HG03575 (cell line): ENCODE data around the gene NECTIN1.

ENCODE experiments used
- ATAC-seq: cut with Tn5 transposase; IDR thresholded peaks from one replicate; pipeline ENCODE4 v1.9.1; 2021; ENCODE audit not compliant: unreplicated experiment, insufficient number of reproducible peaks, low FRiP score; ENCODE audit errors: extremely low read depth

NECTIN1 gene

DNA sequence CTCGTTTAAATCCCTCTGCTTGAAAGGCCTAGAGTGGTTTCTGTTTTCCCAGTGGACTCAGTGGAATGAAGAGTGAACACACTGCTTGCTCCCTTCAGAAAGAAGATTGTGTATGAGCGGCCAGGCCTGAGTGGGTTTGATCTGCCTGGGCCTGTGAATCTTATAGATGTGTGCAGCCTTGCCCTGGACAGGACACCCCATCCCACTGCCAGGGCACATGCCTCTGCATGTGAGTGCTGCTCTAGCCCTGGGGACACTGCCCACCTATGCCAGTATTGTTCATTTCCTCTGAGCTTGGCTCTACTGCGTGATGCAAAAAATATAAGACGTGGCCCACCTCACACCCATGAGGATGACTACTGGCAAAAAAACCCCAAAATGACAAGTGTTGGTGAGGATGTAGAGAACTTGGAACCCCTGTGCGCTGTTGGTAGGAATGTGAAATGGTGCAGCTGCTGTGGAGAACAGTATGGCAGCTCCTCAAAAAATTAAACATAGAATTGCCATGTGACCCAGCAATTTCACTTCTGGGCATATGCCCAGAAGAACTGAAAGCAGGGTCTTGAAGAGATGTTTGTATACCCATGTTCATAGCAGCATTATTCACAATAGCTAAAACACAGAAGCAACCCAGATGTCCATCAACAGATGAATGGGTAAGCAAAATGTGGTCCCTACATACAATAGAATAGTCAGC is 27.3 kb upstream of the NECTIN1 start:
- no peak for ATAC-seq

- no peak for ATAC-seq
Observed at GRCh38 chr11:119755356-119756071, 26.5 kb upstream of the NECTIN1 start.

DNA sequence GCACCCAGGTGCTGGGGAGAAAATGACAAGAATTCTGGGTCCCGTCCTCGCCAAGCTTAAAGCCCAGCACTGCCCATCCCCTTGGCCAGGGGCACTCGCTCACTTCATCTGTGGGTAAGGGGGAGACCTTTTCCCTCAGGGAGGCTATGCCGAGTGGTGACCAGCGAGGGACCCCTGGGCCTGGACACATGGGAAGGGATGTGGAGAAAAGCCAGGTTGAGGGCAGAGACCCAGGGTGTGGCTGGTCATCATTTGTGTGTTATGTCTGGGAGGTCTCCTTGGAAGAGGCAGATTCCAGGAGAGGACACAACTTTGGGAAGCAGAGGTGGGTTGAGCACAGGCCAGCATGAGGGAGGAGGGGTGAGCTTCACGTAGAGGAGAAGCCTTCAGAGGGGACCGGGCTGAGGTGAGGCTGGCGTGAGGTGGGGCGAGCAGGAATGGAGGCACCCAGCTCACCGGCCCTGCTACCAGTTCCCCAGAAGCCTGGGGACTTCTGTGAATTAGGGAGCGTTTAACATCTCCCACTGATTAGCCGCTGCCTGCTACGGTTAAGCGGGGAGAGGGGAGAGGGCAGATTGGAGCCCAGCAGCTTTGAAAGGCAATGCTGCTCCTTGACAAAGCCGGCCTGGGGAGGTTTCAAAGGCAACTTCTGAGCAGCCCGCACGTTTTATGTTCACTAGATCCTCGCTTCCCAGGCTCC is 25.8 kb upstream of the NECTIN1 start:
- no peak for ATAC-seq

DNA sequence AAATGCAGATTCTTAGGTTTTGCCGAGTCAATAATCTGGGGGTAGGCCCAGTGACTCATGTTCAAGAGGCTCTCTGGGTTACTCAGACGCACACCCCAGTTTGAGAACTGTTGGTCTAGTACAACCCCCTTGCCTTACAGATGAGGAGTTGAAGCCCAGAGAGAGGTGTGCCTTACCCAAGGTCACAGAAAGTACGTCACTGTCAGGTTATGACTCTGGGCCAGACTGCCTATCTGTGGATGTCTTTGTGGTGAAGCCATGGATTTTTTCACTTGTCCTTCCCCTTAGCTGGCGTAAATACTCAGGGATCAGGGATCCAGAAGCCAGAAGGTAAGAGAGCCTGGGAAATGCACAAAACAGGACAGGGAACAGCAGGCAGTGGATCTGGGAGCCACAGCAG is 25.2 kb upstream of the NECTIN1 start:
- ATAC-seq: no peak

GRCh38 chr11:119752946-119753345 is 23.9 kb upstream of the NECTIN1 start:
- no peak for ATAC-seq

GRCh38 chr11:119752345-119752871 is 23.4 kb upstream of the NECTIN1 start:
- no peak for ATAC-seq

GRCh38 chr11:119750056-119750455 is 21.1 kb upstream of the NECTIN1 start:
- ATAC-seq: no peak

DNA sequence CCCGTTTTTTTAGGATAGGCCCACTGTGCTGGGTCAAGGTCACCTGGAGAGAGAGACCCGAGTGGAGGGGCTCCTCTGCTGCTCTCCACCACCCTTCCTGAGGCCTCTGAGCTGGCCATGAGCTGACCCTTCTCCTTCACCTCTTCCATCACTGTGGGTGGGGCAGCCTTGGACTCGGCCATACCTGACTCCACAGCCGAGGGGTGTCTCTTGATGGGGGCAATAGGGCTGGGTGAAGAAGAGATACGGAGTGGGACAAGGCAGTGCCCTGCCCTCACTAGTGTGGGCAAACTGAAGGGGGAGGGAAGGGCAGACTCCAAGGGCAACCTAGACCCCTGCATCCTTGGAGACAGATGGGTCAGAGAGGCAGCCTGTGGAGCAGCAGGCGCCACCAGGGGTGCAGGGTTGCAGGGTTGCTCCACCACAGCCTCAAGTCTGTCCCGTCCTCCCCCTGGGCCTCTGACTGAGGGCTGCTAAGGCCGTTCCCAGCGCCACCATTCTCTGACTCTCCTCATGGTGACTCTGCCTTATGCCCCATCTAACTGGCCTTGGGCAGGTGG is 20.1 kb upstream of the NECTIN1 start:
- ATAC-seq: no peak

GRCh38 chr11:119747868-119748660 is 19.1 kb upstream of the NECTIN1 start:
- ATAC-seq: no peak

DNA sequence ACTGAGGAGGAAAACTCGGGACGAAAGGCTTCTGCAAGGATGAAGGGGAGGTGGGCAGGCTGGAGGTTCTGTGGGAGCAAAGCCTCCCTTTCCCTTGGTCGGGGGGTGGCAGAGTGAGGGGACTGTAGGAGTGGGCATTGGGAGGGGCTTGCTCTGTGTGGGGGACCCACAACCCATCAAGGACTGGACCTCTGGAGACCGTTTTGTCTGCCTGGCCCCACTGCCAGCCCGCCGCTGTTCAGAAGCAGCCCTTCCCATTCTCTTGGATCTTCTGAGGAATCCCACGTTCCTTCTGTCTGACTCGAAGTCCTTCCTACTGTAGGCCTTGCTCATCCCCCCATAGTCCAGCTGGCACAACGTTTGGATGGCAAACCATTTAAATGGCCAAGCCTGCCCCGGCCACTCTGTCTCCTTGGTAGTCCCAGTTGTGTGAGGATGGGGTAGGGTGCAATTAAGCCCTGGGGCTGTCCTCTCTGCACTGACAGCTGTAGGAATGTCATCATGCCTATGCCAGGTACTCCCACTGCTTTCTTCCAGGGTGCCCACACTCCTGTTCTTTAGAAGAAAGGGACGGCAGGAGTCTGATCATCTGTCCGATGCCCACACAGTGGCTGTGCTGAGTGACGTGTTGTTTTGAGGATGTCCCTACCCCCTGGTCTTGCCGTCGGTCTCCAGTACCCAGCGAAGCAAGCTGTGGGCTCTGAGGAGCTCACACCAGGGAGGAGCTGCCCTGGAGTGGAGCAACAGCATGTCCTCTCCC is 17.0 kb upstream of the NECTIN1 start:
- no peak for ATAC-seq

DNA sequence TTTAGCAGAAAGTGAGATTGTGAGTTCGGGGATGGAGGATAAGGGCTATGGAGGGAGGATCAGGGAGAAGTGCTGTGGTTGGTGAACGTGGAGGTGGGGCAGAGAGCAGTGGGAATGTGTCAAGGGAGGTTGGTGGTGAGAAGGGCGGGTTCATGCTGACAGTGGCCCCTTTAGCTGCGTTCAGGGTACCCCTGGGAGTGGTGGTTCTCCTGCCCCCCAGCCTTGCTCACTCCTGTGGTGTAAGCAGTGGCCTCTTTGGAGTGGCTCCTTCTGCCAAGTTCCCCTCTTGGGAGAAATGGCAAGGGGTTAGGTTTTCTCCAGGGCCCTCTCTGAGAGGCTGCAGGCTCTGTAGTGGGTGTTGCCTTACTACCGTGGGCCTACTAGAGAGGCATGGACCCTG is 16.1 kb upstream of the NECTIN1 start:
- ATAC-seq: no peak

GRCh38 chr11:119744577-119744976 is 15.6 kb upstream of the NECTIN1 start:
- no peak for ATAC-seq

DNA sequence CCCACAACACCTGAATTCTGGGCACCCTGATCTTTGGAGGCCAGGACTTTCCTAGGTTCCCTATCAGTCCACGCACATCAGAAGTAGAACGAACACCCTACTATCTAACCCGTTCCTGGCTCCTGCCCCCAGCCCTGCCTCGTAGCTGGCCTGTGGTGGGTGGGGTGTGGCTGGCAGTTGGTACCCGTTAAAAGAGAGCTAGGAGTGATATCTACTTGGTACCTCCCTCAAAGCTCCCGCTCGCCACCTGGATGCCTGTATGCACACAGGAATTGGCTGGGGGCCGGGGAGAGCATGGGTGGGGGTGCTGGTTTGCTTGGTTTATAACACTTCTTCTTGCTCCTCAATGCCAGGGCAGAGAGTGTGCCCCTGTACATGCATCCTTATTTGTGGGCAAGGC is 14.0 kb upstream of the NECTIN1 start:
- ATAC-seq: no peak

- ATAC-seq: no peak
Observed at GRCh38 chr11:119742263-119742861, 13.4 kb upstream of the NECTIN1 start.

DNA sequence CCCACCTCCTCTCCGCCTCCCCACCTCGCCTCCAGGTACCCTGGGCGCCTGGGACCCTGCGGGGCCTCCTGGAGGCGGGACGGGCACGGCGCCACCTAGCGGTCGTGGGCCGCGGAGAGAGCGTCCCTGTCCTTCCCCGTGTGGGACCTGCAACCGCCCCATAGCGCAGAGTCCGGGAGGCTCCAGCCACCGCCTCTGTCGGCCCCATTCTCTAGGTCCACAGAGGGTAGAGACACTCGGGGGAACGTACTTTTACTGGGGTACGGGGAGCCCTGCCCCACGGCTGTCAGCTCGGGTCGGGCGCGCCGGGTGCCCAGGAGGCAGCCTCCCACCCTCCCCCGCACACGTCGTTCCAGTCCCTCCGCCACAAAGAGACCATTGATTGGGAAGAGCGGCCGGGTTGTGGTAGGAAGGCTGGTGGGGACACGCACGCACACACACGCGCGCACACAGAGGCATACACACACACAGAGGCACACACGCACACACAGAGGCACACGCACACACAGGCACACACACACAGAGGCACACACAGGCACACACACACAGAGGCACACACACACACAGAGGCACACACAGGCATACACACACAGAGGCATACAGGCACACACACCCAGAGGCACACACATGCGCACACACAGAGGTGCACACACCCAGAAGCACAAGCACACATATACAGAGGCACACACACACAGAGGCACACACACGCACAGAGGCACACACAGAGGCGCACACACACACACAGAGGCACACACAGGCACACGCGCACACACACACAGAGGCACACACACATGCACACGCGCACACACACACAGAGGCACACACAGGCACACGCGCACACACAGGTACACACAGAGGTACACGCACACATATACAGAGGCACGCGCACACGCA is 12.6 kb upstream of the NECTIN1 start:
- no peak for ATAC-seq

GRCh38 chr11:119739975-119740374 is 11.0 kb upstream of the NECTIN1 start:
- ATAC-seq: no peak
